GM21367 (cell line): ENCODE data around the gene LRRC3B.
"Not testable (repeated sequence)": the region's sequence is repeated elsewhere in the genome, so short reads cannot be mapped to it uniquely, and the experiment has no call there.

ENCODE experiments used
- ATAC-seq: cut with Tn5 transposase; IDR thresholded peaks from one replicate; pipeline ENCODE4 v1.9.1; 2021; ENCODE audit not compliant: unreplicated experiment

Gene LRRC3B, protein sequence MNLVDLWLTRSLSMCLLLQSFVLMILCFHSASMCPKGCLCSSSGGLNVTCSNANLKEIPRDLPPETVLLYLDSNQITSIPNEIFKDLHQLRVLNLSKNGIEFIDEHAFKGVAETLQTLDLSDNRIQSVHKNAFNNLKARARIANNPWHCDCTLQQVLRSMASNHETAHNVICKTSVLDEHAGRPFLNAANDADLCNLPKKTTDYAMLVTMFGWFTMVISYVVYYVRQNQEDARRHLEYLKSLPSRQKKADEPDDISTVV

DNA sequence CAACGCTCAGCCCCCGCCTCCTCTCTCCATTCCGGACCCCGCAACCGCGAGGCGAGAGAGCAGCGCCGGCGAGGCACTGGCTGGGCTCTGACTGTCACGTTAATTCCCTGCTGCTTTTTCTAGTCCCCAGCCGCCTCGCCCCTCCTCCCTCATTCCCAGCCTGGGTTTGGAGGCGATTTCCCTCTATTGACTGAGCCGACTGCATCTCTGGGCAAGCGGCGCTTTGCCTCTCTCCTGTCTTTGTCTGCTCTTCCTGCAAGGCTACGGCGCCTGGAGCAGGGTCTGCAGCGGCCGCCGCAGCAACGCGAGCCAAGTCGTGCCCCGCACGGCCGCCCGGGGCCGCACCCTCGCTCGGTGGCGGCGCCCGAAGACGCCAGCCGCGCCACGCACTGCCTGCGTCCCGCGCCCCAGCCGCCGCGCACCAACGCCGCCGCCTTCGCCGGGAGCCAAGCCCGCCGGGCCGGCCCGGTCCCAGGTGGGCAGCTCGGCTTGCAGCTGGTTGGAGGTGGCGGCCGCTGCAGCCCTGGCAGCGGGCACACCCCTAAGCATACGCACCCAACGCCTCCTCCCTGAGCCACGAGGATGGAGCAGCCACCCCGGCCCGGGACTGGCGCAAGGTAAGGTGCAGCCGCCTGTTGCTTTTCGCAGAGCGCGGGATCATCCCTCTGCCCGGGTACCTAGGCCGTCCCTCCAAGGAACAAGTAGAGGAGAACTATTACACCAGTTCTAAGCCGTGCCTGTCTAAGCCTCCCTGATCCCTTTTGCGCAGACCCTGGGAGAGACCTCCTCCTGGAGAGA is at the start of gene LRRC3B:
LRRC3B (plus strand) TSS at position 152 of the 798 bp plus-strand sequence. CDS start 86,901 bp downstream, outside the sequence.
- no peak for ATAC-seq

DNA sequence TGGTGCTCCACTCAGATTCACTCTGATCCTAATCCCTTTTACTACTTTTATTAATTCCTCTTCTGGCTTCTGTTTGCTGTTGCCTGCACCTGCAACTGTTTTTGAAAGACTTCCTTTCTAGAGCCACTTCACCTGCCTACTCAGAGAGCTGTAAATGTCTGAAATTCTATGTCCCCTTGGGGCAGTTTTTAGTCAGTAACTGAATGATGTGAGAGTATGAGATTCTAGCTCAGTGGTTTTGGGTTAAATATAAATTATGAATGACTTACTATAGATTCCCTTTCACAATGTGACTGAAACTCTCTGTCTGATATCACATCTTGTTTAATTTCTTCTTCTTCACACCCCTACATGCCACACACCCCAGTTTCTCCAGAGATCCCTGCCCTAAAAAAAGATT is 47.8 kb upstream of the LRRC3B start:
- ATAC-seq, result no peak

DNA sequence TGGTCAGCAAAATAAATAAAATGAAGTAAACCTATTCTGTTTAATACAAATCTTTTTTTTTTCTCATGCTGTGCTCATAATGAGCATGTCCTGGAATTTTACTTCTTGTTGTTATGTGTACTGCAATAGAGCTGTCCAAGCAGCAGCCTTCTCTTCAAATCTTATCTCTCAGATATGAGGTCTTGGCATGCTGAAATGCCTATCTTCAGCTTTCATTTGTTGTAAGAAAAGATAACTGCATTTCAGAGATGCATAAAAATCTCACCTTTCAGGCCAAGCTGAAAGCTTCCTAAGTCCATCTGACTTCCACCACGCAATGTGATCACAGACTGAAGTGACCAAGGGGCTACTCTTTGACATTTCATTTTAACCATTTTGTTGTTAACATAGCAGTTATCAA is 43.5 kb upstream of the LRRC3B start:
- no peak for ATAC-seq

DNA sequence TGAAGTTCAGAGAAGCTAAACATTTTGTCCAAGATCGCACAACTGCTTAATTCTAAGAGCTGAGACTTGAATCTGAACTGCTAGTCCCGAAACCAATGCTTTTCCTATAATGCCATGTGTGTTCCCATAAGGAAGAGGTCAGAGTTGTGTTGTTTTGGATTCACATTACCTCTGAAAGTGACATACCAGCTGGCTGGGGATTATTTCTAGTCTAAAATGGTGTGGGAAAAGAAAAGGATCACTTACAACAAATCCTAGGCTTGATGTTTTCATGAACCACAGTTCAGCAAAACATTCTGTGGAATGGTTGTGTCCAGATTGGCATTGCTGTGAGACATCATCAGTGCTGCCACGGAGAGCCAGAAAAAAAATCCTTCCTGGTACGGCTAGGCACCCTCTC is 35.0 kb upstream of the LRRC3B start:
- no peak for ATAC-seq

DNA sequence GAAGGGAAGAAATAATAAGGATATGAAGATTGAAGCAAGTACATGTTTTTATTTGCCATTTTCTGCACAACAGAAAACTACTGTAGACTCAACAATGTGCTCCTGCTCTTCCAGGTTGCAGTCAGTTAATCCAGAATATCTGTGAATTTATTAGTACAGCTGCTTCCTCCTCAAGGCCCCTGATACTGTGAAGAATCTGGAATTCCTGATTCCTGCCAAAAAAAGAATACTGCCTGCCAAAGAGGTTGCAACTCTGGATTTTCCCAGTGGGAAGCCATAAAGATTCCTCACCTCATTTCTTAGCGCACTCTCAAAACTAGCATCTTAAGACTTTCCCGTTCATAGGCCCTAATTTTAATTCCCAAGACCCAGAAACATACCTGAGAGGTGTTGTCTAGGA is 33.6 kb upstream of the LRRC3B start:
- no peak for ATAC-seq

DNA sequence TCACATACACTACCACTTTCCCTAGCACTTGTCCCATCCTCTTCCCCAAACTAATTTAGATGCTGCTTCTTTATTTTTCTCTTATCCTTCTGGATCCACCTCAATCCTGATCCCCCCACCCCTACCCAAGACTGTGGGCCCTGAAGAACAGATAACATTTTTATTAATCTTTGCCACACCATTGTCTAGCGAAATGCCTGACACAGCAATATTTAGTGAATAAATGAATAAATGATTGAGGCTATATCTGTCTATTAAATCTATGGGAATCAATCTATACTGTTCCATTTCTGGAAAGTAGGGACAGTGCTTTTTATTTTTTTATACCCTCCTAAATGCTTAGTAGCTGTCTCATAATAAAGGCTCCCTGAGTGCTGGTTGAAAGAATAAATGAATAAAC is 32.9 kb upstream of the LRRC3B start:
- ATAC-seq, result no peak

DNA sequence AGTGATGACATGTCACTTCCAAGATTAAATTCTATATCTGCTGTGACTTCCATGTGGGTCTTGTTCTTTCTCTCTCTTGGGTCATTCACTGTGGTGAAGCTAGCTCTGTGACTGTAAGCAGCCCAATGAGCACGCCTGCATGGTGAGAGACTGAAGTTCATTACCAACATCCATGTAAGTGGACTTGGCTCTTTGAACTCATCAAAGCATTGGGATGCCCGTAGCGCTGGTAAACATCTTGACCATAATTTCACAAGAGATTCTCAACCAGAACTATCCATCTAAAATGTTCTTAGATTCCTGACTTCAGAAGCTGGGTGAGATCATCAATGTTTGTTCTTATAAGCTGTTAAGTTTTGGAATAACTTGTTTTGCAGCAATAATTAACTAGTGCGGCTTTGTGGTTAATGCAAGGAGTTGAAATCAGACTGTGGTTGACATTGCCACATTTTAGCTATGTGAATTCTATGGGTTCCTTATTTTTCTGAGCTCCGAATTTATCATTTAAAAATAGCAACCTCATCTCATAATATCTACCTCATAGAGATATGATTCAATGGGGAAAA is 31.6 kb upstream of the LRRC3B start:
- ATAC-seq, result no peak

DNA sequence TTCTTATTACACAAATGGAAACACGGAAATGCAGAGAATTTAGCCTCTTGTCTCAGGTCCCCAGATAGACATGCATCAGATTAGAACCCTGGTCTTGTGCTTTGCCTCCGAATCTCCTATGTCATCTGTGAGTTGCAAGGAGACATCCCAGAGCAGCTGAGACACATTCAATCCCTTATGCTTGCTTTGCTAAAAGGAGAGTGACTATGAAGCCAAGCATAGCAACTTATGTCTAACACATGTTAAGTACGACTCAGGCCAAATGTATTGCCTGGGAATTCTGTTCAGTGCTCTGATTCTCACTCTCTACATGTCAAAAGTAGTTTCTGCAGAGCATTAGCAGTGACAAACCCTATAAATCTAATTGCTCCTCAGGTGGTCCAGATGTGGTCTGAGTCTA is 30.6 kb upstream of the LRRC3B start:
- ATAC-seq, result no peak

DNA sequence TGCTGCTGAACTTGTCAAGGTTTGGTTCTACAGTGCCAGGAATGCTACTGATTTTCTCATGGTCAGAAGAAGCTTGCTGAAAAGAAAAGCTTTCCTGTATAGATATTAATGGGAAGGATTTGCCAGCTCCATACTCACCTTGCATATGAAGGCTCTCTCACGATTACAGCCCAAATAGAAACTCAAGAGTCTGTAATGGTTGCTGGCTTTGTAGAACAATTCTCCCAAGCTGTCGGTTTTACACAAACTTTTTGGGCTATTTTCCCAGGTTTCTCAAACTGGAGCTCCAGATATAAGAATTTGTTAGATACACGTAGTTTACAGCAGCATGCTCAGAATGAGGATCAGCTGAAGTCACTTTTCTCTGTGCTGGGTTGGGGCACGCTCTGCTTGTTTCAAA is 30.1 kb upstream of the LRRC3B start:
- ATAC-seq, result no peak

DNA sequence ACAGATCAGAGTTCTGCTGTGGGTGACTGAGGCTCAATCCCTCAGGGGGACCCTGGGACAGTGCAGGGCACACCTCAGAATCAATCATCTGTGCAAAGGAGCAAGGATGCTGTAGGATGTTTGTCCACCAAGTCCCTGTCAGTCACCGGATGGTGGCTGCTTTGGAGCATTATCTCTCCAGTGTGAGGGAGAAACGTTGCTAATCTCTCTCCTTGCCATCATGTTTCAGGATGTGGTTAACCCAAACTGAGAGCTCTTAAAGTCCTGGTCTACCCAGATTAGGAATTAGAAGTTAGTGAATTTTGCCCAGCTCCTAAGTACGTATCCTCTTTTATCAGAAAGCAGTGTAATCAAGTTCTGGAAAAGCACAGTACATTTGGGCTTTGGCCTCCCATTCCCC is 26.2 kb upstream of the LRRC3B start:
- ATAC-seq, result no peak

DNA sequence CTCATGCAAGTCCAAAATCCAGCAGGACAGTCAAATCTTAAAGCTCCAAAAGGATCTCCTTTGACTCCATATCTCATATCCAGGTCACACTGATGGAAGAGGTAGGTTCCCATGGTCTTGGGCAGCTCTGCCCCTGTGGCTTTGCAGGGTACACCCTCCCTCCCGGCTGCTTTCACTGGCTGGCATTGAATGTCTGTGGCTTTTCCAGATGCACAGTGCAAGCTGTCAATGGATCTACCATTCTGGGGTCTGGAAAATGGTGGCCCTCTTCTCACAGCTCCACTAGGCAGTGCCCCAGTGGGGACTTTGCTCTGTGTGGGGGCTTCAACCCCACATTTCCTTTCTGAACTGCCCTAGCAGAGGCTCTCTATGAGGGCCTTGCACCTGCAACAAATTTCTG is 19.3 kb upstream of the LRRC3B start:
- not testable (repeated sequence) for ATAC-seq

DNA sequence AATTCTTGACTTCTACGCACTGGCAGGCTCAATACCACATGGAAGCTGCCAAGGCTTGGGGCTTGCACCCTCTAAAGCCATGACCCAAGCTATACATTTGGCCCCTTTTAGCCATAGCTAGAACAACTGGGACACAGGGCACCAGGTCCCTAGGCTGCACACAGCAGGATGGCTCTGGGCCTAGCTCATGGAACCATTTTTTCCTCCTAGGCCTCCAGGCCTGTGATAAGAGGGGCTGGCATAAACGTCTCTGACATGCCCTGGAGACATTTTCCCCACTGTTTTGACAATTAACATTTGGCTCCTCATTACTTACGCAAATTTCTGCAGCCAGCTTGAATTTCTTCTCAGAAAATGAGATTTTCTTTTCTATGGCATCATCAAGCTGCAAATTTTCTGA is 18.8 kb upstream of the LRRC3B start:
- ATAC-seq, result not testable (repeated sequence)

DNA sequence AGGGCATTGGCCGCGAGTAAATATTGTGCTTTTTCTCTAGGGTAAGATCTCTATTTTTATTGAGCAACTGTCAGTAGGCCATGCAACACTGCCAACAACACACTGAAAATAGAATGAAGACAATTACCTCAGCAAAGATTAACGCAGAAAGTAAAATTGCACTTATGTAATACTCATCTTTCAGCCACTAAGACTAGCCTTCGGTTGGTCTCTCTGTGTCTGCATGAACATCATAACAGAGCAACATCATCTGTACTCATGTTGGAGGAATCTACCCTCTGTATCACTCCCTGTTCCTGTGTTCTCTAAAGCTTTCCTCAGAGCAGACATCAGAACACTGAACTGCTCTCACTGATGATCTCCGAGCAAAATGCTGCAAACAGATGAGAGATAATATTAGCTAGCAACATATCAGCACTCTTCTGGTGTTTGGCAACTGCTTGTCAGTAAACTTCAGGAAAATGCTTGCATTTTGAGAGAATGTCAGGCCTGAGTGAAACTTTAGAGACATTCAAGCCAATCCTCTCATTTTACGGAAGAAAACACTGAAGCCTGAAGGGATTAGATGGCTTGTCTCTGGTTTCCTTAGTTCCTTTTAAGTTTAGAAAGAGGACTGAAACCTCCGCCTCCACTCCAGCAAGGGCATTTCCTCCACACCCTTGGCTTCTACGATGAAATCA is 8.4 kb upstream of the LRRC3B start:
- no peak for ATAC-seq

DNA sequence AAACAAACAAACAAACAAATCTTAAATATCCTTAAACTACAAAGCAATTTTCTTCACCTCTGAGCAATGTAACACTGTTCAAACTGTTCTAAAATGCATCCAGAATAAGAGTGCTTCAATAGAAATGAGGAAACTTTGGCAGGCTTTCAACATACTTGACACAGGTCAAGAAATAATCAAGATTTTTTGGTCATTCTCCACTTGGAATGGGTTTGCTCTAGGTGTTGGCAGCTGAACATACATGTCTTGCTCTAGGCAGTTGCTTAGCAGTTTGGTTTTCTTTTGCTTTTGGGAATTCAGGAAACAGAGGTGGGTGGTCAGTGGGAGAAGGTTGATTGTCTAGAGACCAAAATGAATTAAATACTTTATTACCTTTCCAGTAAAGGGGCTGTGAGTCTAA is 1.4 kb upstream of the LRRC3B start:
- no peak for ATAC-seq

DNA sequence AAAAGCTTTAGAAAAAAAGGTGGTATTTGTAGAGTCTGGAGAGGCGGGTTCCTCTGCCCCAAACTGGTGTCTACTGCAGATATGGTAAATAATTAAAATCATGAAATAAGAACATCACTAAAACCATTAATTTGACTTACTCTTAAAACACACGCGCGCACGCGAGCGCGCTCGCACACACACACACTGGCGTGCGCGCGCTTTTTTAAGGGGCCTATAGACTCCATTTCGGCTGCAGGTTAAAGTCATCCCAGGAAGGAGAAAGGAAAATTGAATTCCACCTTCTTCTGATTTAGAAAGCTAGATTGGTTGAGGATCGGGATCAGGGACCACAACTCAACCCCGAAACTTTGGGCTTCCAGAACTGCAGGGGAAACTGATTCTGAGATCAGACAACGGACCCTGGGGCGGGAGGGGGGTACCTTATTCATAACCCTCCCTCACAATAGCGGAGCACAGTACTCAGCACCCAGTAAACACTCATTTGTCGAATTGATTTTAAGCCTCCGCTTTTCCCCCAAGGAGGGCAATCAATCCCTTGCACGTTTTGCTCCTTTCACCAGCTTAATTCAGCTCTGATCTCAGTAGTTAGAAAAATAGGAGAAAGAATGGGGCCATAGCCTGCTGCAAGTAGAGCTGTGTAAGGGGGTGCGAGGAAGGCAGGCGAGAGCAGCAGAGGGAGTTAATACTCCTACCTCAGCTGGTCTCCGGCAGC is 509 bp upstream of the LRRC3B start:
- ATAC-seq, result no peak

DNA sequence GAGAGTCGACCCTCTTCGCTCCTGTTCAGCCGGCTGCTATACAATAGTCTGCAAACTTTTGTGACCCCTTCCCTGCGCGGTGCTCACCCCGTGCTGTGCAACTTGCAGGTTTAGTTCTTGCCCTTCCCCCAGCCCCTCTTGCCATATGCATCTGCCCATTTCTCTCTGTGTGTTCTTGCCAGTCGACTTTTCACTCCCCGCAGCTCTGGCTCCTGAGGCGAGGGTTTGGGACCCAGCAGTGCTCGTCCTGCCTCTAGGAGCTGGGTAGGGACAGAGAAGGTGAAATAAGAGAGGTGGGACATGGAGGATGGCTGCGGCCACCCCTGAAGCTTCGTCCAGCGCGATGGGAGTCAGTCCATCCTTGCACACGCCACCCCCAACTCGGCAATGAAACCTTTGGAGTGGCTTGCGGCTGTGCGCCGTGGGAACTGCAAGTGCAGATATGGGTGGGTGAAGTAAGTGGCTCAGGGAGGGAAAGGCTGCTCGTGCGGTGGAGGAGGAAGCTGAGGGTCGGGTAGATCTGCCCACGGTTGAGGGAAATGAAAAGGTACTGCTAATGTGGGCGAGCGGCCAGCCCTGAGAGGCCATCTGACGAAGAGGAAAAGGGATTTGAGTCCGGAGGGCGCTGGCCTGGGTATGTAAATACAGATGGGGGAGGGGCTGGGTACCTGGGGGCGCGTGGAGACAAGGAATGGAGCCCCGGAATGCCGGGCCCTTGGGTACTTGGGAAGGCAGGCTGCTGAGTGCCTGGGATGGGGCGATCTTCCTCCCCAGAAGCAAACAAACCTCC is 1.0 kb downstream of the LRRC3B start:
- no peak for ATAC-seq

DNA sequence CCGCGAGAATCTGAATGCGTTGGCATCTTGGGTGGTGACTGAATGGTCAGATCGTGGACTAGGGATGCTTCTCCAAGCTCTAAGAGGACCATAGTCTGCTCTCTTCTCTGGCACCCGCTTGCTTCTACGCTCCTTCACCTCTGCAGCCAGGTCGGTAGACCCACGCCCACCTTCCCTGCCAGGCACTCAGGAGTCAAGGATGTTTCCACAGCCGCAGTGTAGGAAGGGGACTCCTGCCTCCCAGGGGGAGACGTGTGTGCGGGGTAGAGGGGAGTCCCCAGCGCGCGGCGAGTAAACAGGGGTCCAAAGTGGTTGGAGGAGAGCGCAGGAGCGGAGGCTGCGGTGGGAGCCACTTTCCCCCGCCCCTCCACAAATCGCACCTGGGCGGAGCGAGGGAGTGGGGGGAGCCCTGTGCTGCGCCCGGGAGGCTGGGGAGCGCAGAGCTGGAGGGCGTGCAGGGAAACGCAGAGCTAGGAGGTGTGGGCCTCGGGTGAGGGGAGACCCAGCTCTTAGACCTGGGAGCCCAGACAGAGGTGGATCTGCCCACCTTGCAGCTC is 1.7 kb downstream of the LRRC3B start:
- ATAC-seq, result no peak

DNA sequence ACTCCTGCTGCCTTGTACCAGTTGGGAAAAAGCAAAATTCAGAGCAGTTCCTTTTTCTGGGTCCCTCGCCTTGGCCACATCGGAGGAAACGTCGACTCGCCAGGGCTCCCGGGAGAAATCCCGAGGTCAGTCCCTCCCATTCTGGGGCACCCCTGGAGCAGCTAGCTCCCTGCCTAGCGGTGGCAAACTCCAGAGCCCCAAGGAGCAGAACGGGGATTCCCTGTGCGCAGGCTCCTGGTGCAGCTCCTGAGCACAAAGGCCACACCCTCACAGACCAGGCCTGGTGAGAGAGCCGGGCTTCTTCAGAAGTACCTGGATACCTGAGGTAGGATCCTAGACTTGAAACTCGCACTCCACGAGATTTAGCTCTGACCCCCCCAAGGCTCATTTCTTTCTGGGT is 2.6 kb downstream of the LRRC3B start:
- no peak for ATAC-seq

DNA sequence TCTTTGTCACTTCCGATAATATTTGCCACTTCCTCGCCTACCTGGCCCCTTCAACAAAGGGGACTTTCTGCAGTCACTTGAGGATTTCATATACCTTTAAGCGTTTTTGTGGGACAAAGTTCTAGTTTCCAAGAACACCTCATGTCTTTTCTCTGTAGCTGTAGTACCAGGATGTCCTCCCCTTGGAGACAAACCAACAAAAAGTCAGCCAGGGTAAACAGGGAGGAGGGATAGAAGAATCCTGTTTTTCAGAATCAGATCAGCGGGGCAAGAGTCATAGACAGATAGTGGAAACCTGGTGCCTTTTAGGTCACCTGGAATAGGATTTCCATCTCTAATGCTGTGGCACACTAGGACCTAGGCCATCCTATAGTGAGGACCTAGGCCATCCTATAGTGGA is 4.5 kb downstream of the LRRC3B start:
- ATAC-seq, result no peak

DNA sequence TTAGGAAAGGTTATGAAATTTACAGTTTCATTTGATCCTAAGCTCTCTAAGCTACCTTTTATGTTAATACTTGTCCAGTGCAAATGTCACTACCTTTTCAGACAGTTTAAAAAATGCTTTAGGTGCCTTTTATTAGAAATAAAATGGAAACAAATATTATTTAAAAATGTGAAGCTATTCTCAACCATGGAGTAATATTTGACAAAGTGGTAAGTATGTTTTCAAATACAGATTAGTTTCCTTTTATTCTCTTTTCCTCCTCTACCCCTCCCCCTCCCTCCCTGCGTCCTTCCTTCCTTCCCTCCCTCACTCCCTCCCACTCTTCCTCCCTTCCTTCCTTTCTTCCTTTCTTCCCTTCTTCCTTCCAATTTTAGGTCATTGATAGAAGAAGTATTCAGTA is 6.3 kb downstream of the LRRC3B start:
- no peak for ATAC-seq
